ENCODE data around the gene CNGA3. TPM values are rescaled to one million over a fixed set of nuclear protein-coding genes. Genes with fewer than 3 reads are reported as not detected.

Gene CNGA3
- polyA plus RNA-seq, 2 of the 4 experiments (the other 2 are of a cell fraction) = not detected

DNA sequence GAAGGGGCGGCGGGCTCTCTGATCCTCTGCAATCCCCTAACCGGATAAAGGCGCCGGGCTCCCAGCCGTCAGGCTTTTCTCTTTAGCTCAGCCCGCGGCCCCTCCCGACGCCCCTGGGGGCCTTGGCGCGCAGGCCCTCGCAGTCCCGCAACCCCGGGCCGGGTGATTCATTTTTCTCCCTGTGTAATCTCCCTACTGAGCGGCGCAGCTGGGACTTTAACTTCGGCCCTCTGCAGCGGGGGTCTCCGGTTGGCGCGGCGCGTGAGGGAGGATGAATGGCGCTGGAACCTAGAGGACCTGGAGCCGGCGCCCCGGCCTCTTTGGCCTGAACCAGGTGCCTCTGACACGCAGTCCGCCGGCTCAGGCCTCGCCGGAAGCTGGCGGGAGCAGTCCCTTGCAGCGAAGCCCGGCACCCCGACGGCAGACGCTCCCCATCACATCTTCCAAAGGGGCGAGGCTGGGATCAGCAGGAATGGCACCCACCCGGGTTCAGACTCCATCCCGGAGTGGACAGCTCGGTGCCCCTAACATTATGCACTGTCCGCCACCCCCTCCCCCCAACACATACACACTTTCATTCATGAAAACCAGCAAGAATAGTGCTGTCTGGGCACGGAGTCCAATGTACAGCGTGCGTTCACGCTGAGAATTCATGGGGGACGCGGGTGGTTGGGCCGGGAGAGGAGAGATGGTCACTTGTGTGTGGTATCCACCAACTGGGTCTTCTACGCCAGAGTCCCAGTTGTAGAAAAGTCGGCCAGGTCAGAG, 1.2 kb downstream of the CNGA3 start:
- Histone ChIP-seq H3K27ac (no peak overlapping the region), H3K4me1 (no peaks in the 10 kb centered on the region), H3K4me2 (no peak overlapping the region), H3K4me3 (no peak overlapping the region), H3K9me3 (peaks cover 3% of the 10 kb centered on the region; the same call in 1 of the 3 replicates)
- ChIA-PET CTCF (no interaction called here), POLR2A (no interaction called here)
- ATAC-seq (peak in 1 of 2 experiments; percentile 37; a peak in 2 of 6 replicates), FAIRE-seq (no peak), DNase-seq (ENCODE audit: low read depth in 1 of 2, low spot score in 1 of 2) (no peak)
- WGBS (ENCODE audit: missing lambda C conversion rate) = 52% methylated on average over 41 of the region's 54 CpGs
- TF ChIP-seq KDM1A (IDR thresholded peaks at IDR 0.05; ENCODE audit: low read depth) = no peak
- TF ChIP-seq MYC (IDR thresholded peaks at IDR 0.05; ENCODE audit: borderline replicate concordance, low read length) = no peak
- TF ChIP-seq, protein P1, sequence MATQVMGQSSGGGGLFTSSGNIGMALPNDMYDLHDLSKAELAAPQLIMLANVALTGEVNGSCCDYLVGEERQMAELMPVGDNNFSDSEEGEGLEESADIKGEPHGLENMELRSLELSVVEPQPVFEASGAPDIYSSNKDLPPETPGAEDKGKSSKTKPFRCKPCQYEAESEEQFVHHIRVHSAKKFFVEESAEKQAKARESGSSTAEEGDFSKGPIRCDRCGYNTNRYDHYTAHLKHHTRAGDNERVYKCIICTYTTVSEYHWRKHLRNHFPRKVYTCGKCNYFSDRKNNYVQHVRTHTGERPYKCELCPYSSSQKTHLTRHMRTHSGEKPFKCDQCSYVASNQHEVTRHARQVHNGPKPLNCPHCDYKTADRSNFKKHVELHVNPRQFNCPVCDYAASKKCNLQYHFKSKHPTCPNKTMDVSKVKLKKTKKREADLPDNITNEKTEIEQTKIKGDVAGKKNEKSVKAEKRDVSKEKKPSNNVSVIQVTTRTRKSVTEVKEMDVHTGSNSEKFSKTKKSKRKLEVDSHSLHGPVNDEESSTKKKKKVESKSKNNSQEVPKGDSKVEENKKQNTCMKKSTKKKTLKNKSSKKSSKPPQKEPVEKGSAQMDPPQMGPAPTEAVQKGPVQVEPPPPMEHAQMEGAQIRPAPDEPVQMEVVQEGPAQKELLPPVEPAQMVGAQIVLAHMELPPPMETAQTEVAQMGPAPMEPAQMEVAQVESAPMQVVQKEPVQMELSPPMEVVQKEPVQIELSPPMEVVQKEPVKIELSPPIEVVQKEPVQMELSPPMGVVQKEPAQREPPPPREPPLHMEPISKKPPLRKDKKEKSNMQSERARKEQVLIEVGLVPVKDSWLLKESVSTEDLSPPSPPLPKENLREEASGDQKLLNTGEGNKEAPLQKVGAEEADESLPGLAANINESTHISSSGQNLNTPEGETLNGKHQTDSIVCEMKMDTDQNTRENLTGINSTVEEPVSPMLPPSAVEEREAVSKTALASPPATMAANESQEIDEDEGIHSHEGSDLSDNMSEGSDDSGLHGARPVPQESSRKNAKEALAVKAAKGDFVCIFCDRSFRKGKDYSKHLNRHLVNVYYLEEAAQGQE (IDR thresholded peaks at IDR 0.05) = no peak
- TF ChIP-seq NR3C1 (IDR thresholded peaks at IDR 0.05) = no peak
- no peak for TF ChIP-seq RNF2 (IDR thresholded peaks at IDR 0.05; ENCODE audit: borderline replicate concordance, low read depth)
- no peak for TF ChIP-seq SMC3 (IDR thresholded peaks at IDR 0.05)
- TF ChIP-seq, protein P2, sequence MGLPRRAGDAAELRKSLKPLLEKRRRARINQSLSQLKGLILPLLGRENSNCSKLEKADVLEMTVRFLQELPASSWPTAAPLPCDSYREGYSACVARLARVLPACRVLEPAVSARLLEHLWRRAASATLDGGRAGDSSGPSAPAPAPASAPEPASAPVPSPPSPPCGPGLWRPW (IDR thresholded peaks at IDR 0.05) = no peak
- no peak for TF ChIP-seq TFCP2L1 (CRISPR knock-in tag; IDR thresholded peaks at IDR 0.05)
- no peak for TF ChIP-seq HOXB5 (CRISPR knock-in tag; IDR thresholded peaks at IDR 0.05)
- TF ChIP-seq, protein P3, sequence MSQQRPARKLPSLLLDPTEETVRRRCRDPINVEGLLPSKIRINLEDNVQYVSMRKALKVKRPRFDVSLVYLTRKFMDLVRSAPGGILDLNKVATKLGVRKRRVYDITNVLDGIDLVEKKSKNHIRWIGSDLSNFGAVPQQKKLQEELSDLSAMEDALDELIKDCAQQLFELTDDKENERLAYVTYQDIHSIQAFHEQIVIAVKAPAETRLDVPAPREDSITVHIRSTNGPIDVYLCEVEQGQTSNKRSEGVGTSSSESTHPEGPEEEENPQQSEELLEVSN (IDR thresholded peaks at IDR 0.05; ENCODE audit: borderline replicate concordance, low read depth) = no peak

DNA sequence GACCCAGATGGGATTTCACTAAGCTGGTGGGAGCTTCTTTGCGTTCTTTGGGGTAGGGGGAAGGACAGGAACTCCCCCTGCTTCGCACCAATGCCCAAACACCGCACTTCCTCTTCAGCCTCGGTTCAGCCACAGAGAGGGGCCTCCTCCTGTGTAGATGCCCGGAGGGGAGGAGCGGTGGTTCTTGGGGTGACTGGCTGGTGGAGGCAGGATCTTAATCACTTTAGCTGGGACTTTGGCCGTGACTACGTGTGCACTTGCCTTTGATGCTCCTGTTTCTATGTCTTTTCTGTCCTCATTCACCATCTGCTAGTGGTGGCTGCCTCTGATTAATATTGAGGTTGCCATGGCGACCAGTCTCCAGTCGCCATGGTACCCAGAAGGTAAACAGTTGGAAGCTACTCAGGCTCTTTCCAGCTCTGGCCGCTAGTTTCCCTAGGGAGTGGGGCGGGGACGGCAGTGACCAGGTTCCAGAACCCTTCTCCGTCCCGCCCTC, 1.9 kb downstream of the CNGA3 start:
- Histone ChIP-seq H3K4me3 (no peak overlapping the region), H3K9me3 (peaks cover 9% of the 10 kb centered on the region; the same call in 2 of the 3 replicates), H3K4me2 (no peak overlapping the region), H3K27ac (no peak overlapping the region), H3K4me1 (no peaks in the 10 kb centered on the region)
- POLR2A ChIA-PET = no interaction called here
- CTCF ChIA-PET = no interaction called here
- no peak for TF ChIP-seq HOXA7 (CRISPR knock-in tag; IDR thresholded peaks at IDR 0.05)
- TF ChIP-seq RFX5 (IDR thresholded peaks at IDR 0.05) = no peak
- no peak for TF ChIP-seq EHMT2 (IDR thresholded peaks at IDR 0.05; ENCODE audit: low read depth)
- no peak for TF ChIP-seq GATA3 (IDR thresholded peaks at IDR 0.05; ENCODE audit: borderline replicate concordance)
- TF ChIP-seq NFE2L2 (conservative IDR thresholded peaks at IDR 0.05; ENCODE audit: low read length) = no peak
- TF ChIP-seq MYC (IDR thresholded peaks at IDR 0.05; ENCODE audit: borderline replicate concordance, low read length) = no peak
- no peak for TF ChIP-seq CHD2 (IDR thresholded peaks at IDR 0.05; ENCODE audit: low read length, partially characterized antibody)
- no peak for TF ChIP-seq ZC3H11A (IDR thresholded peaks at IDR 0.05)
- TF ChIP-seq, protein P4, sequence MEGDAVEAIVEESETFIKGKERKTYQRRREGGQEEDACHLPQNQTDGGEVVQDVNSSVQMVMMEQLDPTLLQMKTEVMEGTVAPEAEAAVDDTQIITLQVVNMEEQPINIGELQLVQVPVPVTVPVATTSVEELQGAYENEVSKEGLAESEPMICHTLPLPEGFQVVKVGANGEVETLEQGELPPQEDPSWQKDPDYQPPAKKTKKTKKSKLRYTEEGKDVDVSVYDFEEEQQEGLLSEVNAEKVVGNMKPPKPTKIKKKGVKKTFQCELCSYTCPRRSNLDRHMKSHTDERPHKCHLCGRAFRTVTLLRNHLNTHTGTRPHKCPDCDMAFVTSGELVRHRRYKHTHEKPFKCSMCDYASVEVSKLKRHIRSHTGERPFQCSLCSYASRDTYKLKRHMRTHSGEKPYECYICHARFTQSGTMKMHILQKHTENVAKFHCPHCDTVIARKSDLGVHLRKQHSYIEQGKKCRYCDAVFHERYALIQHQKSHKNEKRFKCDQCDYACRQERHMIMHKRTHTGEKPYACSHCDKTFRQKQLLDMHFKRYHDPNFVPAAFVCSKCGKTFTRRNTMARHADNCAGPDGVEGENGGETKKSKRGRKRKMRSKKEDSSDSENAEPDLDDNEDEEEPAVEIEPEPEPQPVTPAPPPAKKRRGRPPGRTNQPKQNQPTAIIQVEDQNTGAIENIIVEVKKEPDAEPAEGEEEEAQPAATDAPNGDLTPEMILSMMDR (IDR thresholded peaks at IDR 0.05) = no peak
- TF ChIP-seq CHD4 (IDR thresholded peaks at IDR 0.05; ENCODE audit: borderline replicate concordance) = no peak
- TF ChIP-seq POLR2AphosphoS2 (conservative IDR thresholded peaks at IDR 0.05; ENCODE audit: low read length) = no peak
- TF ChIP-seq ZFP36 (IDR thresholded peaks at IDR 0.05; ENCODE audit: borderline replicate concordance, partially characterized antibody) = no peak
- TF ChIP-seq HOXB13 (CRISPR knock-in tag; IDR thresholded peaks at IDR 0.05; ENCODE audit: low read depth) = no peak
- TF ChIP-seq CBX2 (IDR thresholded peaks at IDR 0.05; ENCODE audit: borderline replicate concordance, low read depth) = no peak
- TF ChIP-seq, protein P5, sequence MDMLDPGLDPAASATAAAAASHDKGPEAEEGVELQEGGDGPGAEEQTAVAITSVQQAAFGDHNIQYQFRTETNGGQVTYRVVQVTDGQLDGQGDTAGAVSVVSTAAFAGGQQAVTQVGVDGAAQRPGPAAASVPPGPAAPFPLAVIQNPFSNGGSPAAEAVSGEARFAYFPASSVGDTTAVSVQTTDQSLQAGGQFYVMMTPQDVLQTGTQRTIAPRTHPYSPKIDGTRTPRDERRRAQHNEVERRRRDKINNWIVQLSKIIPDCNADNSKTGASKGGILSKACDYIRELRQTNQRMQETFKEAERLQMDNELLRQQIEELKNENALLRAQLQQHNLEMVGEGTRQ (IDR thresholded peaks at IDR 0.05) = no peak
- no peak for TF ChIP-seq FOSL2 (IDR thresholded peaks at IDR 0.05)
- no peak for TF ChIP-seq FOSL2 (CRISPR knock-in tag; IDR thresholded peaks at IDR 0.05)
- no peak for TF ChIP-seq RAD21 (conservative IDR thresholded peaks at IDR 0.05 in 1 of 2, IDR thresholded peaks at IDR 0.05 in 1 of 2)
- TF ChIP-seq, protein P6, sequence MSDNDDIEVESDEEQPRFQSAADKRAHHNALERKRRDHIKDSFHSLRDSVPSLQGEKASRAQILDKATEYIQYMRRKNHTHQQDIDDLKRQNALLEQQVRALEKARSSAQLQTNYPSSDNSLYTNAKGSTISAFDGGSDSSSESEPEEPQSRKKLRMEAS (IDR thresholded peaks at IDR 0.05) = no peak
- peak in 1 of 2 experiments; percentile 25; a peak in 2 of 6 replicates for ATAC-seq
- FAIRE-seq = no peak
- peak in 1 of 2 experiments; percentile 19 for DNase-seq (ENCODE audit: low read depth in 1 of 2, low spot score in 1 of 2)
- WGBS (ENCODE audit: missing lambda C conversion rate) = 45% methylated on average over 14 of the region's 15 CpGs
